GM21619 (cell line): ENCODE data around the gene PTPRCAP.
"Not testable (repeated sequence)": the region's sequence is repeated elsewhere in the genome, so short reads cannot be mapped to it uniquely, and the experiment has no call there.

Source experiments
- ATAC-seq: cut with Tn5 transposase; IDR thresholded peaks from one replicate; pipeline ENCODE4 v1.9.1; 2021; ENCODE audit not compliant: unreplicated experiment

The PTPRCAP gene

DNA sequence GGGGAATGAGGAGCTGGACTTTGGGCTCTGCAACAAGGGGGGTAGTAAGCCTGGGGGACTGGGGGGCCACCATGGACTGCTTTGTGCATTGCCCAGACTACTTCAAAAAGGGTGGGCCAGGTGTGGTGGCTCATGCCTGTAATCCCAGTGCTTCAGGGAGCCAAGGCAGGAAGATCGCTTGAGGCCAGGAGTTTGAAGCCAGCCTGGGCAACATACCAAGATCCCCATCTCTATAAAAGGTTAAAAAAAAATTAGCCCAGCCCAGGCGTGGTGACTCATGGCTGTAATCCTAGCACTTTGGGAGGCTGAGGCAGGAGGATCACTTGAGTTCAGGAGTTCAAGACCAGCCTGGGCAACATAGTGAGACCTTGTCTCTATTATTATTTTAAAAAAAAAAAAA is 28.0 kb upstream of the PTPRCAP start:
- ATAC-seq = not testable (repeated sequence)

DNA sequence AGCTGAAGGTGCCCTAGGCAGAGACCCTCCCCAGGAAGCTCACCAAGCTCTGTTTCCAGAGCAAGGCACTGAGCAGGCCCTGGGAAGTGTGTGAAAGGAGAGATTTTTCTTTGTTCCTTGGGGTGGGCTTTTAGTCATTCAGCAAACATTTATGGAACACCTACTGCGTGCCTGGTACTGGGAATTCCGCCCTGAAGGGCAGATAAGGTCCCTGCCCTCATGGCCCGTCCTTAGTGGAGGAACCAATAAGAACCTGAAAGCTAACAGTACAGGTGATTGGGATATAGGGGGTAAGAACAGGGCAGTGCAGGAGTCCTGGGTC is 27.7 kb upstream of the PTPRCAP start:
- no peak for ATAC-seq

DNA sequence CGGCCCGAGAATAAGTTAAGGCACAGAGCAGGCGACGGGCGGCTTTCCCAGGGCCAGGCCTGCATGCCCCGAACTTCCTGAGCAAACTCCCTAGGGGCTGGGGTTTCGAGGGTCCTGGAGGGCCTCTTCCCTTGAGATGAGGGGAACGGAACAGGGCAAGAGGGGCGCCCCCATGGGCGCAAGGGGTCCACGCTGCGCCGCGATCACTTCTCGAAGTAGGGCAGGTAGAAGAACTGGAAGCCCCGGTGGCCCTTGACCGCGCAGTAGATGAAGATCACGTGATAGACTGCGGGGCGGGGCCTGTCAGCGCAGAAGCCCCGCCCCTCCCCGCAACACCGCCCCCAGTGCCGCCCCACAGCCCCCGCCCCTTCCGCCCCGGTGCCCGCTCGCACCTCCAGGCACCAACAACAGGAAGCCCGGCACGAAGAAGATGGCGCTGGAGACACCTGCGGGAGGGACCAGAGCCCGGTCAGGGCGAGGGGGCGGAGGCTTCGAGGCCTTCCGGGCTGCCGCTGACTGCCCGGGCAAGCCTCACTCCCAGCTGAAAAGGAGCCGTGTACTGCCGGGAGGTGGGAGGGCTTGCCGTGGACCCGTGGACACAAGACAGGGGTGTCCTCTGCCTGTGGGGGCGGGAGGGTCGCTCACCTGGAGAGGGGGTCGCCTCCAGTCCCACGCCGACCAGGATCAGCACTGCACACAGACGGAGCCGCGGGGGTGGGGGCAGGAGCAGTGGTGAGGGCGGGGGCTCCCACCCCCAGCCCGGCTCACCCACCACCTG is 27.1 kb upstream of the PTPRCAP start:
- peak; percentile 46 for ATAC-seq

DNA sequence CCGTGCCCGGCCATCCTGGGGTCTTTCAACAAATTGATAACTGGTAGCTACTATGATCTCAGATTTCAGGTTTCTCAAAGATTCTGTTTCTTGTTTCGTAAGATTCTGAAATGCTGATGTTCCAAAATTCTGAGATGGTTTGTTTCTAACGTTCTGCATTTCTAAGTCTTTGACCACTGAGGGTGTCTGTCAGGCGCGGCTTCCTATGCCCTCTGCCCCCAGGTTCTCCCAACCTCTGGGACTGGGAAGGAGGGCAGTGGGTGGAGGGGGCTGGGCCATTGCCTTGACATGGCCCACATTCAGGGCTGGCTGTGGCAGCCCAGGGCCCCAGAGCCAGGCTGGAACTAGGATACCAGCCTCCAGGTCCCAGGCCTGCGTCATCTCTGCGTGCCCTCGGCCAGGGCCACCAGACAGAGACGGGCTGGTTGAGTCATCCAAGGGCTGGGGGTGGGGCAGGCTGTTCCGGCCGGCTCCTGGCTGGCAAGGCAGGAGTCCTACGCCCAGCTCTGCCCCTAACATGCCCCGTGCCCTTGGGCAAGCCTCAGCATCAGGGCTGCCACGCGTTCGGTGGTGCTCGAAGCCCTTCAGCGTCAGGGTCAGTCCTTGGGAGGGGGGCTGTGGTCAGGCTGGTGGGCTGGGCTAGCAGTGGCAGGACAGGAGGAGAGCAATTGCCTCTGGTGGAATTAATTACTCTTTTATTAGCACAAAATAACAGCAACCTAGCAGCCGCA is 26.4 kb upstream of the PTPRCAP start:
- ATAC-seq = no peak

DNA sequence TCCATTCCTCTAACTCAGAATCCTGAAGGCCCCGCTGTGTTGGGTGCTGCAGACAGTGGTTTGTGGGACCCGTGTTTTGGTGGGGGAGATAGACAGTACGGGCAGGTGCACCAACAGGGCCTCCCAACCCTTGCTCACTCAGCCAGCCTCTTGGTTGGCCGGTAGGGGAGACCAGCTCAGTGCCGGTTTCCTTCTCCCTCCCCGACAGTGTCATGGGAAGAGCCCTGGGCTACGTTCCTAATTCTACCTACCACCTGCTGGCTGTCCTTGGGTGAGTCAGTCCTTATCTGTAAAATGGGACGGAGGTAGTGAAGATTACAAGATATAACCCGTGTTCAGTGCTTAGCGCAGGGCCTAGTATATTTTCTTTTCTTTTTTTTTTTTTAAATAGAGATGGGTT is 25.7 kb upstream of the PTPRCAP start:
- no peak for ATAC-seq

DNA sequence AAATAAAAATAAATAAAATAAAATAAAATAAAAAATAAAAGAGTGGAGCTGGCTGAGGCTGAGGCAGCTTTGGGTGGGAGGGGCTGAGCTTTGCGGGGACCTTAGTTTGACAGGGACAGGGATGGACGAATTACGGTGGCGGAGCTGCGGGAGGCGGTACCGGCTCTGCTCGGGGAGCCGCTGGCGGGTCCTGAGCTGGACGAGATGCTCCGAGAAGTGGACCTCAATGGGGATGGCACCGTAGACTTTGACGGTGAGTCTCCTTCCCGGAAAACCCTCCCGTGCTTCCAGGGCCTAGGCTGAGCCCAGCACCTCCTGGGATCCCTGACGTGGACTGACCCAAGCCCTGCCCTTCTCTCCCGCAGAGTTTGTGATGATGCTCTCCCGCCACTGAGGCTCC is 20.8 kb upstream of the PTPRCAP start:
- no peak for ATAC-seq

DNA sequence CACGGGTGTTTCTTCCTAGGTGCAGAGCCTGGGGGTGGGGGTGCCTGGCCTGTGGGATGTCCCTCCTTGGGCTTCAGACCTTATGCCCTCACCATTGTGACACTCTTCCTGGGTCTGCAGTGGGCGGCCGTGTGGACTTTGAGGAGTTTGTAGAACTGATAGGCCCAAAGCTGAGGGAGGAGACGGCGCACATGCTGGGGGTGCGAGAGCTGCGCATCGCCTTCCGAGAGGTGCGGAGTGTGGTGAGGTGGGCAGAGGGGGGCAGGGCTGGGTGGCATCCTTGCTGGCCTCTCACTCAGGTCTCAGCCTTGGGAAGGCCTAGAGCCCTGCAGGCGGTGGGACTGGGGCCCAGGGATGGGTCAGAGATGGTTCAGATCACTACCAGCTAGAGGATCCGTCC is 20.0 kb upstream of the PTPRCAP start:
- no peak for ATAC-seq

DNA sequence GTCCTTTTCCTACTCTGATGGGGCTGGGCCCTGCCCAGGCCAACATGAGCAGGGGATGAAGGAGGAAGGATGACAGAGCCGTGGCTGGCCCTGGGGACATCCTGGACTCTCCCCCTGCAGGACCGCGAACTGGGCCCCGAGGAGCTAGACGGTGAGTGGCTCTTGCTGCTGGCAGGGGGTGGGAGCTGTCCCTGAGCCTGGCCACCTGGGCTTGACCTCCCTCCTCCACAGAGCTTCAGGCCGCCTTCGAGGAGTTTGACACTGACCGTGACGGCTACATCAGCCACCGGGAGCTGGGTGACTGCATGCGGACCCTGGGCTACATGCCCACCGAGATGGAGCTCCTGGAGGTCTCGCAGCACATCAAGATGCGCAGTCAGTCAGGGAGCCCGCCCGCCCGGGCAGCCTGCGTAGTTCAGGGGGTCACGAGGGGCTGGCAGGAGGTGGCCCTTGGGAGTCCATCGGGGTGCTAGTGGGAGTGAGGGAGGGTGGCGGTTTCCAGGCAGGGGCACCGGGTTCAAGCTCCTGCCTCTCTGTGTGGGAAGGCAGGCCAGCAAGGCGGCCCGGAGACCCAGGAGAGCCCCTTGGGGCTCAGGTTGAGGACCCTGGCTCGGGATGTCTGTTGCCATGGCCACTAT is 18.7 kb upstream of the PTPRCAP start:
- no peak for ATAC-seq

DNA sequence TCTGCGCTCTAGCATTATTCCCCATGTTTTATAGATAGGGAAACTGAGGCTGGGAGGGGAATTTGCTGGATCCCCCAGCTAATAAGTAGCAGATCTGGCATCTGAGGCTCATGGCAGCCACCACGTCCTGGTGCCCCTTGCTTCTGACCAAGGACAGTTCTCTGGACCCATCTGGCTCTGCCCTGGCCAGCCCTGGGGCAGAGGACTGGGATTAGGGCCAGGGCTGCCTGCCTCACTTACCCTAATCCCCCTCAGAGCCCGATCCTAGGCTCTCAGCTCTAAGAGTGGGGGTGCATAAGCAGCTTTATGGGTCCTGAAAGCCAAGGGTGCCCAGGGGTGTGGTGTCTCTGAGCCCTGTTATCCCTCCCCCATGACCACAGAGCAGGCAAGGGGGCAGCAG is 17.6 kb upstream of the PTPRCAP start, which contains the start of gene CABP4:
CABP4 (plus strand) TSS at position 301 of the 400 bp plus-strand sequence; CDS start at position 371, 70 bp downstream.
- no peak for ATAC-seq

DNA sequence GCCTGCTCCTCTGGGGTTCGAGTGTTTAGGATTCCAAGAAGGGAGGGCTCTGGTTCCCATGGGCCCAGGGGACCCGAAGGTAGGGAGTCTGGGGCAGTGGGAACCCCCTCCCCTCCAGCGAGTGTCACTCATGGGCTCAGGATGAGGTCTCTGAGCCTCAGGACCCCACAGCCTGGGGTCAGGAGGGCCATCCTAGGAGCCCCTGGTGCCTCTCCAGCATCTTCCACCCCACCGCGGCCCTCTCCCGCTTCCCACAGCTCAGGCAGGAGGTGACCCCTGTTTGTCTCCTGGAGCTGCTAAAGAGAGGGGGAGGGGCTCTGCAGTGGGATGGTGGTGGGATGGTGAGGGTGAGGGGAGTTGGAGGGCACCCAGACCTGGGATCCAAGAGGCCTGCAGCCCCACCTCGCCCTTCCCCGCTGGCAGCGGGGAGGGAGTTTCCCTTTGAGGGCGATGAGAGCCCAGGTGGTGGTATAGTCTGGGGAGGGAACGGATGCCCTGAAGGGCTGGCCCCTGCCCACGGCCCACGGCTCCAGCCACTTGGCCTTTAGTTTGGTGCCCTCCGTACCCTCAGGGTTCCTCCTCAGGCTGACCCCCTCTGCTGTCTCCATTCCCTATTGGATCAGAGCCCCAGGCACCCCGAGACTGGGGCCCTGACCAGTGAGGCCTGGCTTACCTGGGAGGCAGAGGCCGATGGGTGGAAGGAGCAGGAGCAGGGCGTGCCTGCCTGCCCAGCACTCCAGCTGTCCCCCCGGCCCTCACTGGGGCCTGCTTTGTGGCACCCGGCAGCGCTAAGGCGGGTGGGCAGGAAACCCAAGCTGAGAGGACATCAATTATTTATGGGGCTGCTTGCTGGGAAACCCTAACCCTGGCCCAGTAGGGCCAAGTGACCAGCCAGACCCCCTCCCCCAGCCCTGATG is 16.6 kb upstream of the PTPRCAP start:
- no peak for ATAC-seq

DNA sequence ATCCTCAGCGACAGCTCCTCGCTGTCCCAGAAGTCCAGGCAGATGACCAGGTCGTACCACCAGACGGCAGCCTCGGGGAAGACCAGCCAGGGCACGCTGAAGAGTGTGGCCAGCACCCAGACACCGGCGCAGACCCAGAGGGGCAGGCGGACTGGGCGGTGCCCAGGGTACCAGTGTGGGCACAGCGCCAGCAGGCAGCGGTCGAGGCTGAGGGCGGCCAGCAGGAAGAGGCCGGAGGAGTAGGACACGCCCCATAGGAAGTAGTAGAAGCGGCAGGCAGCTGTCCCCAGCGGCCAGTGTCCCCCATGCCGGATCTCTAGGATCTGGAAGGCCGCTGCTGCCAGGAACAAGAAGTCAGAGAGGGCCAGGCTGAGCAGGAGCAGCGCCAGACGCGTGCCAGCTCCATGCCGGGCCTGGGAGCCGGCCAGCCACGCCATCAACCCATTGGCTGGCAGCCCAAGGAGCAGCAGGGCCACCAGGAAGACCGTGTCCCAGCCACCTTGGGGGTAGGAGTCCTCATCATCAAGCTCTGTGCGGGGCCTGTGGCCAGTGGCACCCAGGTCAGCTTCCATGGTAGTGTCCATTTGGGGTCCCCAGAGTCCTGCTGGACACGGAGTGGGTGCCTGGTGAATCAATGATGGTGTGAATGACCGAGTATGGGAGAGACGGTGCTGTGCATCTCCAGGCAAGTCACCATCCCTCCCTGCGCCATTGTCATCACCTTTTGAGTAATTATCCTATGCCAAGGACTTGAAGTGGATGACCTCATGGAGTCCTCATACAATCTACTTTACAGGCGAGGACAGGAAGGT is 14.9 kb upstream of the PTPRCAP start, which contains the start of gene GPR152:
GPR152 (minus strand) TSS at position 589 of the 812 bp plus-strand sequence; CDS start at position 584, 5 bp downstream.
- ATAC-seq = no peak

DNA sequence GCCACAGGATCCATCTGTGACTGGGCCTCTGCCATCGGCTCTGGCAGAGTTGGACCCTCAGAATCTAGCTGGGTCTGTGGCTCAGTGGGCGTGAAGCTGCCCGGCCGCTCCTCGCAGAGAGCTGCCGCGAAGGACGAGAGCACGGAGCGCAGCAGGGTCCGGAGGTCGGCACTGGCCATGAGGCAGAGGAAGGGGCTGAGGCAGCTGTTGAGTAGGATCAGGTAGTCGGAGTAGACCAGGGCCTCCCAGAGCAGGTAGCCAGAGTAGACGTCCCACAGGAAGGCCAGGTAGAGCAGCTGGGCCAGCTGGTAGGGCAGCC is 14.1 kb upstream of the PTPRCAP start:
- ATAC-seq = no peak

DNA sequence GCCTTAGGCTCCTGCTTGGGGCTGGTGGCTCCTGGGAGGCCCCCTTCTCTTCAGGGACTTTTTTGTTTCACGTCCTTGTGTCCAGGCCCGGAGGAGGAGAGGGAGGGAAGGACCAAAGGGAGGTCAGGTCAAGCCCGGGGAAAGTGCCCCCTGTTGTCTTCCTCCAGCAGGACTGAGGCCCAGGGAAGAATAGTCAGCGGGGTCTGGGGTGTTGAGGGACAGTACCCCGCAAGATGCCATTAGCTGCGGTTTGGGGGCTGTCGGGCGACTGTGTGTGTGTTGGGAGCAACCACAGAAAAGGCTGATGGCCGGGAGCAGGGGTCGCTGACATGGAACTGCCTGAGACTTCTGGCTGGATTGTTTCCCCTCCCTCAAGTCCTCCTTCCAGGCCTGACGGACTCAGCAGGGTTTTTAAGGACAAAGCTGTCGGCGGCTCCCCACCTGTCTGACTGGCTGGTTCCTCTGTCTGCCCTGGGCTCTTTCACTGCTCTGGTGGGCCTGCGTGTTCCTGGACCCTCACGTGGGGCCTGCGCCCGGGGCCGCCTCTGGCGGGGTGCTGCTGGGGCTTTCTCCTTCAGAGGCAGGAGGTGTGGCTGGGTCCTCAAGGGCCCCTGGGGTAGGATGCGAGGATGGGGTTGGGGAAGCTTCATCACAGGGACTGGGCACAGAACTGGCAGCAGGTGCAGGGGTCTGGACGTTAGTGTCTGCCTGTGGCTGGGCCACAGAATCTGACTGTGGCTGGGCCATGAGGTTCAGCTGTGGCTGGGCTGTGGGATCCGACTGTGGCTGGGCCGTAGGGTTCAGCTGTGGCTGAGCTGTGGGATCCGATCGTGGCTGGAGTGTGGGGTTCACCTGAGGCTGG is 13.5 kb upstream of the PTPRCAP start:
- no peak for ATAC-seq

DNA sequence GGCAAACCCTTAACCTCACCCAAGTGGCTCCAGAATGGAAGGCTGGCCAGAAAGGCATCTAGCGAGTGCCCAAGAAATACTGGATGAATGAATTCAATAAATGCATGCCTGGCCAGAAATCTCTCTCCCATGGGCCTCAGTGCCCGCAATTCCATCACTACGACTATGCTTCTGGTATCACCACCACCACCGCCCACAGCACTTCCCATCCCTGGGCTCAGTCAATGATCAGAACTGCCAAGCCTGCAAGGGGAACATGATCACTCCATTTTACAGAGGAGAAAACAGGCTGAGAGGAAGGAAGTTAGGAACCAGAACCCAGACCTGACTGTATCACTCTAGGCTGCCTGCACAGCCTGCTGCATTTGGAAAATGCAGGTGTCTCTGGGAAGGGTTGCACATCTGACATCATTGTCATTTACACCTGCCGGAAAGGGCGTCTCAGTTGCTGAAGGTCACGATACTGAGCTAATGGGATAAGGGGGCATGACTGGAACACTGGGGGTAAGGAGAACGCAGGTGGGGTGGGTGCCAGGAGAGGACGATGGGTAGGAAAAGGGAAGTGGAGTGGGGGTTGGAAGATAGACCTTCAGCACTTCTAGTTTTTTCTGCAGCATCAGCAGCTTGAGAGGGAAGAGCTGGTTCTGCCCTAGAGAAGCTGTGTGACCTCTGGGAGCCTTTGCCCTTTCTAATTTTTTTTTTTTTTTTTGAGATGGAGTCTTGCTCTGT is 11.8 kb upstream of the PTPRCAP start:
- no peak for ATAC-seq

DNA sequence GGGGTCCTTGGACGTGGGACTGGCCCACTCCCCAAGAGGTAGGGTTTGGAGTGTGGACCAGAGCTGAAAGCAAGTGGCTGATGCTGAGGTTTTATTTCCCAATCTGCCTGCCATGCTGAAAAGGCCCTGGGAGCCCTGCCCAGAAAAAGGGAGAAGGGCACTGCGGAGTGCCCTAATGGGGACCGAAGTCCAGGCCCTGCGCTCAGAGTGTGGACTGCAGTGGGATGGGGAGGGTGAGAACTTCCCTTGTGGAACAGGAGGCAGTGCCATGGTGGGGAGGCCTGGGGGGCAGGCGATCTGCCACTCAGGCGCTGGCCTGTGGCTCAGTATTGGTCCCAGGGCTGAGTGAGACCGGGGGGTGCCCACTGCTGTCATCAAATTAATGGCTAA is 10.7 kb upstream of the PTPRCAP start:
- no peak for ATAC-seq

DNA sequence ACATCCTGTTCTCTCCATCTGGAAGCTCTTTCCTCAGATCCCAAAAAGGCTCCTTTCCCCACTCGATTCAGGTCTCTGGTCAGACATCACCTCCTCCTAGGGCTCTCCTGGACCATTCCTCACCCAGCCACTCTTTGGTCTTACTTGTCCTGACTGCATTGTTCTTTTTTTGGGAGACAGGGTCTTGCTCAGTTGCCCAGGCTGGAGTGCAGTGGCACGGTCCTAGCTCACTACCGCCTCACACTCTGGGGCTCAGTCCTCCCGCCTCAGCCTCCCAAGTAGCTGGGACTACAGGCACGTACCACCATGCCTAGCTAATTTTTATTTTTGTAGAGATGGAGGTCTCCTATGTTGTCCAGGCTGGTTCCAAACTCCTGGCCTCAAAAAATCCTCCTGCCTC is 8.0 kb upstream of the PTPRCAP start:
- no peak for ATAC-seq

DNA sequence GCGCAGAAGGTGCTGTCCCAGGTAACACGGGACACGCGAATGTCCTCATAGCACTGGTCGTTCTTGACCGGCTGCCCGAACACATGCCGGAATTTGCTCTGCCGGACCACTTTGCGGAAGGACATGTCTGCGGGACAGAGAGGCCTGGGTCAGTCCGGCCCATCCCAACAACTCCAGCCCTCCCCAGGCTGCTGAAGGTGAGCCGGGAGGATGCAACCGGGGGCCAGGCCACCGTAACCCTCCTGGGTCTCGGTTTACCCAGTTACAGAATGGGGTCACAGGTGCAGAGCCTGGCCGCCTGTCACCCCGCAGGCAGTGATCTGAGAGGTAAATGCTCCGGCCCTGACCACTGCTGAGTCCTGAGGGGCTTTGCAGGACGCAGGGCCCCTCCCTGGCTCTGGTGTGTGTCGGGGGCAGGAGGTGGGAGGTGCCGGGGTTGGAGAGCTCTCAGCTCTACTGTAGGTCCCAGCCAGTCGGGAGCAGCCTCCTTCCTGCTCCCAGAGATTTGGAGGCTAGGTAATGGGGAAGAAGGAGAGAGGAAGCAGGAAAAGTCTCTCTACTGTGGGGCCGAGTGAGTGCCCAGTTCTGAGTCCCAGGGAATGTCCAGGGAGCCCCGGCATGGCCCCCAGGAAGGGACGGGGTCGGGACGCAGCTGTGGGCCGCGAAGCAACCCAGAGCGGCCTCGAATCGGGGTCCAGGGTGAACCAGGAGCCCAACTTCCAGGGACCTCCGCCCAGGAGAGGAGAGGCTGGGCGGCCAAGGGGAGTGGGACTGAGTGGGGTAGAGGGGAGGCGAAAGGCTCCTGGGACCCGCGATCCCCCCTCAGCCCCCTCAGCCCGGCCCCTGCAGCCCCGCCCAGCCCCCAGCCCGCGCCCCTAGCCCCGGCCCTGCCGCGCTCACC is 5.3 kb upstream of the PTPRCAP start:
- ATAC-seq = no peak
